T-cell (primary cell): ENCODE measurements around the gene INPP5D. TPM values are rescaled to one million over a fixed set of nuclear protein-coding genes. Genes with fewer than 3 reads are reported as not detected.

Experiments
- ATAC-seq, 4 experiments: fragments of 200-7000 bp in 3 of 4; fragments of 150-1000 bp in 1 of 4; cut with Tn5 transposase; replicated peaks in 1 of 4; 1 replicate in 3 of 4; 2 replicates in 1 of 4; pipeline ENCODE4 v1.10.0; 2021; ENCODE audit warnings: moderate library complexity in 3 of 4, mild to moderate bottlenecking in 2 of 4, moderate number of reproducible peaks in 1 of 4
- CTCF ChIA-PET, 2 donors: fragments of 300-600 bp; sonication (Branson Sonifier 250); formaldehyde crosslinking; loops; one replicate each; lab custom pipeline; 2022; ENCODE audit warnings: antibody characterized with exemption in 2 of 2; lab: Charles Lee
- POLR2A ChIA-PET, 2 donors: fragments of 300-600 bp; sonication (Branson Sonifier 250); formaldehyde crosslinking; loops; one replicate each; lab custom pipeline; 2022; ENCODE audit warnings: antibody characterized with exemption in 2 of 2; lab: Charles Lee
- DNase-seq, 35 experiments: peaks; one replicate each; pipeline versions ENCODE4 v3.0.0 to v3.0.0-alpha.2; 2013 to 2023
- H3K27ac ChIP-seq: one replicate; pipeline ENCODE4 v1.5.1; 2013; ENCODE audit warnings: low read length
- H3K27me3 ChIP-seq, 2 experiments: replicated peaks in 1 of 2; 1 replicate in 1 of 2; 2 replicates in 1 of 2; pipeline versions ENCODE4 v1.6.1 to v1.7.0; 2013; ENCODE audit warnings: low read length in 1 of 2, mixed read lengths in 1 of 2; ENCODE audit not compliant: control insufficient read depth in 2 of 2, insufficient read depth in 2 of 2; ENCODE audit errors: extremely low read depth in 1 of 2
- H3K36me3 ChIP-seq, 2 donors: 1 replicate in 1 of 2; 2 replicates in 1 of 2; pipeline versions ENCODE4 v1.6.1 to v1.7.0; 2013; ENCODE audit warnings: low read length in 1 of 2; ENCODE audit not compliant: control insufficient read depth in 2 of 2, insufficient read depth in 1 of 2; ENCODE audit errors: extremely low read depth in 1 of 2
- H3K4me1 ChIP-seq, 2 experiments: 1 replicate in 1 of 2; 2 replicates in 1 of 2; pipeline versions ENCODE4 v1.6.1 to v1.7.0; 2013; ENCODE audit warnings: low read length in 2 of 2, mixed read lengths in 1 of 2; ENCODE audit not compliant: insufficient read depth in 2 of 2, control insufficient read depth in 1 of 2; ENCODE audit errors: extremely low read depth in 1 of 2
- H3K4me3 ChIP-seq, 2 donors: 1 replicate in 1 of 2; 2 replicates in 1 of 2; pipeline versions ENCODE4 v1.5.1 to v1.7.0; 2013; ENCODE audit warnings: mild to moderate bottlenecking in 2 of 2, low read length in 1 of 2, moderate library complexity in 1 of 2; ENCODE audit not compliant: control insufficient read depth in 1 of 2; ENCODE audit errors: extremely low read depth in 1 of 2
- H3K9me3 ChIP-seq: 2 replicates; pipeline ENCODE4 v1.7.0; 2013
- H3K27ac Mint-ChIP-seq, 2 donors: one replicate each; pipeline ENCODE4 v1.8.0; 2020 to 2021; ENCODE audit warnings: mild to moderate bottlenecking in 2 of 2, mixed read lengths in 2 of 2
- H3K27me3 Mint-ChIP-seq, 2 donors: one replicate each; pipeline ENCODE4 v1.8.0; 2021 to 2022; ENCODE audit warnings: mixed read lengths in 2 of 2
- H3K36me3 Mint-ChIP-seq: one replicate; pipeline ENCODE4 v1.8.0; 2021; ENCODE audit warnings: mixed read lengths
- H3K4me1 Mint-ChIP-seq, 3 donors: one replicate each; pipeline ENCODE4 v1.8.0; 2020 to 2022; ENCODE audit warnings: mixed read lengths in 3 of 3, mild to moderate bottlenecking in 1 of 3
- H3K4me3 Mint-ChIP-seq, 3 donors: one replicate each; pipeline ENCODE4 v1.8.0; 2020 to 2022; ENCODE audit warnings: mild to moderate bottlenecking in 3 of 3, mixed read lengths in 3 of 3, moderate library complexity in 3 of 3
- H3K9me3 Mint-ChIP-seq, 3 donors: one replicate each; pipeline ENCODE4 v1.8.0; 2020 to 2022; ENCODE audit warnings: mixed read lengths in 3 of 3
- WGBS: methylation state at CpG from one replicate; pipeline ENCODE4 v1.1.5; 2013; ENCODE audit warnings: missing lambda C conversion rate; ENCODE audit not compliant: insufficient coverage; 5-methylcytosine and 5-hydroxymethylcytosine counted together
- total RNA-seq, 35 experiments: library from RNA in 6 of 35; stranded (reverse) in 6 of 35; fragments of 120-200 nt in 1 of 35; gene quantifications; one replicate each; pipeline versions ENCODE4 v1.2.1 to v1.2.4 and lab custom pipeline; 2013 to 2026

INPP5D gene
- total RNA-seq, 5 donors from 2014 or later (not counting 1 experiment from before 2014, with no cell fraction given): 108 to 216 (median 135) TPM

DNA sequence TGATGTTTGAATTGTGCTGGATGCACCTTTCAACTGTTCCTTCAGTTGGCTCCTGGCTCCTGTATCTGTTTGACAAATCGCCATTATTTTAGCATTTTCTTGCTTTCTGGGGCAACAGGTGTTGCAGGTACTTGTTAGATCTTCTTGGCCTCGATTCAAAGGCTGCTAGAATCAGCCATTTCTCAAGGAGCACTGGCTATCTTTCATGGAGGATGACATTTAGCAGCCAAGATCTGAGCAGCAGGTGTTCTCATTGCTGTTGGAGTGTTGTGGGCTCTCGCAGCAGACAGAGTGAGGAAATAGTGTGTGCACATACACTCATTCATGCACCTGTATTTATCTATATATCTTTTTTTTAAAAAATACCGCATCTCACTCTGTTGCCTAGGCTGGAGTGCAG is 52.2 kb downstream of the INPP5D start:
- peaks cover 79 to 82% (median 80%) of the 10 kb centered on the region in 3 donors for H3K4me1 Mint-ChIP-seq
- Histone ChIP-seq H3K27me3 (no peaks in the 10 kb centered on the region), H3K9me3 (no peaks in the 10 kb centered on the region), H3K27ac (no peak overlapping the region), H3K4me1 (peaks cover 29 to 80% of the 10 kb centered on the region in 2 experiments), H3K4me3 (no peak overlapping the region), H3K36me3 (peaks cover 3 to 16% of the 10 kb centered on the region in 2 donors)
- H3K4me3 Mint-ChIP-seq: no peak overlapping the region
- H3K27ac Mint-ChIP-seq: peak overlapping the region in 1 of 2 donors; percentile 23
- DNase-seq: no peak
- peaks cover 17% of the 10 kb centered on the region for H3K36me3 Mint-ChIP-seq
- ATAC-seq: no peak
- 46% methylated on average over 2 of the region's 4 CpGs for WGBS
- ChIA-PET POLR2A (no interaction called here), CTCF (no interaction called here)
- H3K27me3 Mint-ChIP-seq: no peaks in the 10 kb centered on the region
- no peaks in the 10 kb centered on the region for H3K9me3 Mint-ChIP-seq

DNA sequence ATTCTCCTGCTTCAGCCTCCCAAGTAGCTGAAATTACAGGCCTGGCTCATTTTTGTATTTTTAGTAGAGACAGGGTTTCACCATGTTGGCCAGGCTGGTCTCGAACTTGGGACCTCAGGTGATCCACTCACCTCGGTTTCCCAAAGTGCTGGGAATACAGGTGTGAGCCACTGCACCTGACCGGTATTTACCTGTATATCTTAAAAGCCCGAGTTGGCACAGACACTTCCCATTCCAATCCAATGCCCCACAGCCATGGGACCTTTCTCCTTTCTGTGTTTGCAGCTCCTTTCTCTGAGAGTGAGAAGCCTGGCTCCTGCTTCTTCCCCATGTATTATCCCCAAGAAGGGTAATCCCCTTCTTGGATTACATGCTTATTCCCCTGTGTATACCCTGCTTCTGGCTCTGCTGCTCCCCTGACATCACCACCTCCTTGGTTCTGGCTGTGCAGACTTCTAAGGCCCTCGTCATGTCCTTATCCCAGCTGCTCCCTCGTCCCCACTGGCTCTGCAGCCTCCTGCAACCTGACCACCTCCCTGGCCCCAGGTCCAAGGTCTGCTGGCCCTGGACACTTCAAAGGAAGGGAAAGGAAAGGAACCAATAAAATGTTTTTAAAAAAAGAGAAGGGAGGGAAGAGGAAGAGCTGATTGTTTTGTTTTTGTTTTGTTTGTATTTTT is 52.8 kb downstream of the INPP5D start:
- Mint-ChIP-seq H3K4me3 (peak overlapping the region in 1 of 3 donors; percentile 47), H3K9me3 (no peaks in the 10 kb centered on the region), H3K27ac (peak overlapping the region; percentile 34 to 55), H3K27me3 (no peaks in the 10 kb centered on the region), H3K4me1 (peaks cover 79 to 84% (median 80%) of the 10 kb centered on the region in 3 donors), H3K36me3 (peaks cover 18% of the 10 kb centered on the region)
- ChIA-PET POLR2A (interaction anchor here in 1 of 2 donors (0.7 kb wide), 1 partner anchor 37 kb away, joined by 4 read pairs; no protein-coding TSS in a partner anchor), CTCF (interaction anchor here in 1 of 2 donors (0.7 kb wide), 1 partner anchor 10 kb away, joined by 5 read pairs; no protein-coding TSS in a partner anchor)
- Histone ChIP-seq H3K36me3 (peaks cover 3 to 22% of the 10 kb centered on the region in 2 donors), H3K27me3 (no peaks in the 10 kb centered on the region), H3K4me3 (no peak overlapping the region), H3K4me1 (peaks cover 34 to 80% of the 10 kb centered on the region in 2 experiments), H3K27ac (no peak overlapping the region), H3K9me3 (no peaks in the 10 kb centered on the region)
- ATAC-seq: no peak
- no peak for DNase-seq
- 89% methylated on average over 3 of the region's 6 CpGs for WGBS

DNA sequence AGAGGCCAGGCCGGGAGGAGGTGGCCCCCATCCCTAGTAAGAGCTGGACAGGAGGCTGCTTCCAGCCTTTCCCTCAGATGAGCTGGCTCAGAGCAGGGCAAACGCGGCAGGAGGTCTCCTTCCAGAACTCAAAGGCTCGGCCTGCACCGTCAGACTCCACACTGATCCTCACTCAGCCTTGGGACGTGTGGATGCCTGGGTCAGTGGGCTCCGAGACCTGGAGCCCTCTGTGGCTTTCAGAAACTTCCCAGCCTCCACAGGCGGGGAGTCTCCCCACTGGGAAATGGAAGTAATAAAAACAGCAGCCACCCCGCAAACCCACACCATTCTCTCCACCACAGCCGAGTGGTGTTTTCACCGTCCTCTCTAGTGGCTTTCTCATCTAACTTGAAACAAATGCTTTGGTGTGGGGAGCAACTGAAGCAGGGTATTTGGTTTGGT is 54.3 kb downstream of the INPP5D start:
- Mint-ChIP-seq H3K36me3 (peaks cover 27% of the 10 kb centered on the region), H3K27me3 (no peaks in the 10 kb centered on the region), H3K4me1 (peaks cover 79 to 84% (median 80%) of the 10 kb centered on the region in 3 donors), H3K9me3 (no peaks in the 10 kb centered on the region), H3K27ac (peak overlapping the region; percentile 44 to 73), H3K4me3 (peak overlapping the region in 2 of 3 donors; percentile 4 to 47)
- ATAC-seq (peak; percentile 48 to 79 (median 72)), DNase-seq (peak in 10 of 35 experiments; percentile 11 to 55 (median 20))
- peaks cover 3 to 33% of the 10 kb centered on the region in 2 donors for H3K36me3 ChIP-seq
- H3K9me3 ChIP-seq: no peaks in the 10 kb centered on the region
- WGBS: 100% methylated on average over 1 of the region's 11 CpGs
- no peaks in the 10 kb centered on the region for H3K27me3 ChIP-seq
- ChIA-PET CTCF (no interaction called here), POLR2A (interaction anchor here (0.6 kb wide), 2 partner anchors 8 to 19 kb away, joined by 4 to 6 read pairs; no protein-coding TSS in a partner anchor)
- H3K4me1 ChIP-seq: peaks cover 41 to 78% of the 10 kb centered on the region in 2 experiments
- no peak overlapping the region for H3K4me3 ChIP-seq
- H3K27ac ChIP-seq: no peak overlapping the region

DNA sequence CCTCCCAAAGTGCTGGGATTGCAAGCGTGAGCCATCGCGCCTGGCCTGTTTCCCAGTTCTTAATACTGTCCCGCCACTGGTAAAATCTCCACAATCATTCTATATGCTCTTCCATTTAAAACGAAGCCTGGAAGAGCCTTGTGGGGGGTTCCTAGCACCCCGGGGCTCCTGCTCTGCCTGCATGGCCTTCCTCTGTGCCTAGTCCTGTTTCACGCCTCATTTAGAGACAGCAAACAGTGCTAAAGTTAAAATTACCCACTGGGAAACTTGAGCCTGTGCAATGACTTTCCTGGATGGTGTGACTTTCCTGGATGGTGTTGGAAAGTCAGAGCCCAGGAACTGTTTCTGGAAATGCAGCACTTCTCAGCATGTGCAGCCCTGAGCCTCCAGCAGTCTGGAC is 55.0 kb downstream of the INPP5D start:
- H3K27me3 ChIP-seq: no peaks in the 10 kb centered on the region
- WGBS: 67% methylated on average over 3 of the region's 7 CpGs

DNA sequence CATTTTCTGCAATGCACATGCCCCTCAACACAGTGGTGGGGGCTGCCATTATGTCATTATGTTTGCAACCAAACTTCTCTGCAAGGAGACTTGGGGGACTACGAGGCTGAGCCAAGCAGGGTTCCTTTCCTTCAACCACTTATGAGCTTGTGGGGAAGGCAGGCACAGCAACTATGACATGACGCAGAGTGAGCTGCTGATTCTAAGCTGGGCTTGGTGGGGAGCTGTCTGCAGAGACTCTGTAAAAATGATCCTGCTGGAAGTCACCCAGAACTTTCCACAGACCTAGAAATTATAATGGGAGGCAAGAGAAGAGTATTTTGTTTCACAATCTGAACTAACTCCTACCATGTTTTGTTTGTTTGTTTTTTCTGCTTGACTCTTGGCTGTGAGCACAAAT is 55.6 kb downstream of the INPP5D start:
- POLR2A ChIA-PET: no interaction called here
- peaks cover 27% of the 10 kb centered on the region for H3K36me3 Mint-ChIP-seq
- Histone ChIP-seq H3K36me3 (peaks cover 3 to 33% of the 10 kb centered on the region in 2 donors), H3K27me3 (no peaks in the 10 kb centered on the region), H3K4me3 (no peak overlapping the region), H3K4me1 (peaks cover 41 to 82% of the 10 kb centered on the region in 2 experiments), H3K27ac (no peak overlapping the region), H3K9me3 (no peaks in the 10 kb centered on the region)
- H3K27me3 Mint-ChIP-seq: no peaks in the 10 kb centered on the region
- H3K4me3 Mint-ChIP-seq: peak overlapping the region in 1 of 3 donors; percentile 47
- H3K9me3 Mint-ChIP-seq: no peaks in the 10 kb centered on the region
- WGBS: 100% methylated on average over 1 of the region's 2 CpGs
- no peak for DNase-seq
- no peak for ATAC-seq
- H3K27ac Mint-ChIP-seq: peak overlapping the region; percentile 73 to 81
- peaks cover 83 to 84% (median 84%) of the 10 kb centered on the region in 3 donors for H3K4me1 Mint-ChIP-seq
- CTCF ChIA-PET: interaction anchor here in 1 of 2 donors (0.6 kb wide), 1 partner anchor 346 kb away, joined by 4 read pairs; no protein-coding TSS in a partner anchor

More for the DNA sequence above, 55.0 kb downstream of the INPP5D start:
- Mint-ChIP-seq H3K9me3 (no peaks in the 10 kb centered on the region), H3K27ac (peak overlapping the region; percentile 73 to 81), H3K4me3 (peak overlapping the region in 2 of 3 donors; percentile 24 to 47), H3K36me3 (peaks cover 27% of the 10 kb centered on the region), H3K4me1 (peaks cover 84% of the 10 kb centered on the region in 3 donors), H3K27me3 (no peaks in the 10 kb centered on the region)
- no peak for DNase-seq
- ATAC-seq: no peak
- Histone ChIP-seq H3K27ac (no peak overlapping the region), H3K4me3 (no peak overlapping the region), H3K4me1 (peaks cover 41 to 82% of the 10 kb centered on the region in 2 experiments), H3K36me3 (peaks cover 3 to 33% of the 10 kb centered on the region in 2 donors), H3K9me3 (no peaks in the 10 kb centered on the region)
- CTCF ChIA-PET: interaction anchor here in 1 of 2 donors (0.6 kb wide), 1 partner anchor 346 kb away, joined by 4 read pairs; no protein-coding TSS in a partner anchor
- POLR2A ChIA-PET: no interaction called here

DNA sequence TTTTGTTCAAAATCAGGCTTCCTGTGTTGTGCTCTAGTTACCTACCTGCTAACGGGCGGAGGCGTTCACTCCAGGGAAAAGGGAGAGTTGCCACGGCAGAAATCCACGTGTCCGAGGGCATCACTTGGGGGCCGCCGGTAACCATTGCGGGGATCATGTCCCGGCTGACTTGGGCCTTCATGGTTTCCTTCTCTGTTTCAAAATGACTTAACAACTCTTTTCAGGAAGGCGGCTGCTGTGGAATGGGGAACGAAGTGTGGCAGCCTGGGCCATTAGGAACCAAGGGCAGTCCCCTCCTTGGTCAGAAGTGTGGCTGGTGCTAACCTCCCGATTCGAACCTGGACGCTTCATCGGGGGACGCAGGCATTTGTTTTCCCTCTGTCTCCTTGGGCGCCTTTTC is 56.8 kb downstream of the INPP5D start:
- H3K36me3 Mint-ChIP-seq: peaks cover 30% of the 10 kb centered on the region
- no peaks in the 10 kb centered on the region for H3K27me3 Mint-ChIP-seq
- no peak for ATAC-seq
- ChIA-PET POLR2A (no interaction called here), CTCF (interaction anchor here in 1 of 2 donors (0.6 kb wide), 1 partner anchor 412 kb away, joined by 5 read pairs; no protein-coding TSS in a partner anchor)
- no peaks in the 10 kb centered on the region for H3K27me3 ChIP-seq
- H3K27ac Mint-ChIP-seq: no peak overlapping the region
- no peak overlapping the region for H3K4me3 ChIP-seq
- no peak overlapping the region for H3K27ac ChIP-seq
- WGBS: 85% methylated on average over 18 of the region's 18 CpGs
- H3K4me3 Mint-ChIP-seq: peak overlapping the region in 1 of 3 donors; percentile 62
- peaks cover 3 to 29% of the 10 kb centered on the region in 2 donors for H3K36me3 ChIP-seq
- H3K9me3 ChIP-seq: no peaks in the 10 kb centered on the region
- H3K9me3 Mint-ChIP-seq: no peaks in the 10 kb centered on the region
- no peak for DNase-seq
- peaks cover 75 to 78% (median 76%) of the 10 kb centered on the region in 3 donors for H3K4me1 Mint-ChIP-seq
- H3K4me1 ChIP-seq: peaks cover 41 to 76% of the 10 kb centered on the region in 2 experiments
